Measurements from ENCODE around the gene TRIM41.
"Not testable (repeated sequence)": the region's sequence is repeated elsewhere in the genome, so short reads cannot be mapped to it uniquely, and the experiment has no call there.

TRIM41 gene

DNA sequence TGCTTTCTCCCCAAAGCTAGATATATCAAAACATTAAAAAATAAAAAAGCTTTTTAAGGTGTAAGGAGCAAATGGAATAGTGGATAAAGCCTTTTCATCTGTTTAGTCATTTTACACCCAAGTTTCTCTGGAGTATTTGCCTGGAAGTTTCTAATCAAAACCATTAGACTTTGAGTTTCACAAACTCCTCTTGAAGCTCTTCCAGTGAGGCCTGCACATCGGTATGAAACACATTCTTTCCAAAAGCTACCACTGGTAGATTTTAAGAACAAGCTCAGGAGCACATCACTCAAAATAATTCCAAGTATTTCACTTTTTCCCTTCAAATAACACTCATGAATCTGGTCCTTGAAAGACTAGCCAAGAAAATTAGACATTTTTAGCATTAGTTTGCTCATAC is 32.2 kb downstream of the TRIM41 start:
- DNase-seq (ENCODE audit: low read depth): no peak

DNA sequence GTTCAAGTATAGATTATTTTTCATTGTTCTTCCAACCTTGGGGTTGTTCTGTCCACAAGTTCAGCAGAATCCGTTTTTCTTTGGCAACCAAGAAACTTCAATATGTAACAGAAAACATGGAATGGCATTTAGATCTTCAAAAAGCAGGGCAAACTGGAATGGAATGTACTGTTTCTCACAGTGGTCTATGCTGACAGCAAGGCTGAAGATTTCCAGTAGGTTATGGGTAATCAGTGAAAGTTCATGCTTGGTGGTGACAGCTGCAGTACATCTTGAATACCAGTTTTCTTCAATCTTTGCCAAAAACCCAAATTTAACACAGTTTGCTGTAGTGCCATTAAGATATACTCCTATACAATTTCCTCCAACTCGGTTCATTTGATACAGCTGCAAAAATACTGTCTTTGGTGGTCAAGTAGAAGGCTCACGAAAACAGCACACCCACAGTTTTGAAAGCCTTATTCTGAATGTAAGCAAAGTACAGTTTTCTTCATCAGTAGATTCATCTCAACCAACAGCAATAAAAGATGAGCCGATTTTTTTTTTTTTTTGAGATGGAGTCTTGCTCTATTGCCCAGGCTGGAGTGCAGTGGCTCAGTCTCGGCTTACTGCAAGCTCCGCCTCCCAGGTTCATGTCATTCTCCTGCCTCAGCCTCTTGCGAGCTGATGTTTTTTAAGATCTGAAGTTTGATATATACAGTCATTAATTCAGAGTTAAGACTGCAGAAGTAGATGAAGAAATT is 32.9 kb downstream of the TRIM41 start:
- DNase-seq (ENCODE audit: low read depth): no peak

DNA sequence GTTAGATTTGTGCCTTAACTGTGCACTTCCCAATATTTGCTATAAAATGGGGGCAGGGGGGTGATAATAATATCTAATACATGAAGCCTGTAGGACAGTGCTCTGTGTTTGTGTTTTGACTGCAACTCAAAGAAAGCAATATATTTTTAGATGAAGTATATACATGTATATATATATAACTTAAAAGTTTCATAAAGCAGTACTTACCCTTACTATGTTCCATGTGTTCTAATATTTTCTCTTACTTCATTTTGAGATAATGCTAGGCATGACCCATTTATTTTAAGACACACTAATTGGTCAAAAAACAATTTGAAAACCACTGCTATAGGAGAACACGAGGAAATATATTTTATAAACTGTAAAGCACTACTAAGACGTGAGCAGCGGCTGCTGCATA is 35.5 kb downstream of the TRIM41 start:
- DNase-seq (ENCODE audit: low read depth): no peak

DNA sequence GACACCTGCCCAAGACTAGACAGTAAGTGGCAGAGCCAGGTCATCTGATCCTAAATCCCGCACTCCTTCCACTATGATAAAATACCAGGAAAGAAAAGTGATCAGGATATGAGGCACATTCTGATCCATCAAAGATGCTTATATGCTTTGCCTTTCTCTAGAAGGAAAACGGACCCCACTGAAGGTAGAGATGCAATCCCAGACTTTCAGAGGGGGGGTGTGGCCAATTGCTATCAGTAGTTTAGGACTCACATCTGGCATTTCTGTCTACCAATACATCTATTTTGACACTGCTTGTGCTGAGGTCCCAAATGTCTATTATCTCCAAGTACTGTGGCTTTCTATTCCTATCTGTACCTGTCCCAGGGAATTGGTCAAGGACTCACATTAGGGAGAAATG is 36.2 kb downstream of the TRIM41 start:
- DNase-seq (ENCODE audit: low read depth): peak; percentile 27

DNA sequence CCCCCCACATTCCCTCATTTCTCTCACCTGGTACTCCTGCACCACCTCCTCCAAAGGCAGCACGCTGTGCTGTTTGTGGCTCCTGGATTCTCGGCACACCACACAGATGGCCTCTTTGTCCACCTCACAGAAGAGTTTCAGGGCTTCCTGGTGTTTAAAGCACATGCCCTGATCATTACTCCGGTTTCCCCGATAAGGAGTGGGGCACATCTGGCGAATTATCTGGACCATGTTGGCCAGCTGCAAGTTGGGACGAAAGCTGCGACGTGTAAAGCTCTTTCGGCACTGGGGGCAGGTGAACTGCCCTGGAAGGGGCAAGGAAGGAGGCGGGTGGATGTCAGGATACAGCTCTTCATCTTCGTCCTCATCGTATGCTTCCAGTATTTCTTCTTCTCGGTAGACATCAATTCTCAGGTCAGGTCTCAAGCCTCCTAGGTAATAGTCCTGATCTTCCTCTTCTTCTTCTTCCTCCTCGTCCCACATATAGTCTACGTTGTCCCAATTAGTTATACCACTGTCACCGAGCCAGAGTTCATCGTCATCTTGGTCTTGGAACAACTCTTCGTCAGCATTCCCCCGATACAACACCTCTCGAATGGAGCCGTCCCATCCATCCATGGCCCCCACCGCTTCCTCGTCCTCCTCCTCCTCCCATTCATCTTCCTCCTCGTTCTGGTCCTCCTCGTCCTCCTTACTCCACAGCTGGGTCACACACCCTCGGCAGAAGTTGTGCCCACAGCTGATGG is 37.1 kb downstream of the TRIM41 start:
- peak; percentile 35 for DNase-seq (ENCODE audit: low read depth)

DNA sequence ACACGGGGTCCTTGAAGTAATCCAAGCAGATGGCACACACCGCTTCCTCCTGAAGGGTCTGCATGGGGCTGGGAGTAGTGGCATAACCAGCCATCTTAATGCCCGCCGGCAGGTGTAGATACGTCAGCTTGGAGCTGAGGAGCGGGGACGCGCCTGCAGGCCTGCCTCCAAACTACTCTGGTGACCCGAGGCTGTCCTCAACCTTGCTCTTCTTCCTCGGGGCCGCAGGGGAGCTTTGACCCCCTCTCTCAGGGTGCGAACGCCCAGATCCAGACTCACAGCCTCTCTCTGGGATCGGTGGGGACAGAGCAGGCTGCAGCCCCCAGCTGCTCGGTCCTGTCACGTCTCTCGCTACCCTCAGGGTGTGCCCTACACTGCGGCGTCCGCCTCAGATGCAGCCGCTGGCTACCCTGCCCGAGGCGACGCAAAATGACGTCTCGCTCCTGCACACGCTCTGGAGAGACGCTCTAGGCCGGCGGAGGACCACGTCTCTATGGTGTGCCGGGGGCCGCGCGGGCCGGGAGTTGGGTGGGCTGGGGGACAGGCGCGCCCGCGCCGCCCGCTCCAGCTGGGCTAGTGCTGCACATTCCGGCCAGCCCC is 37.7 kb downstream of the TRIM41 start, which contains the start of gene TRIM52:
TSS of gene TRIM52 (minus strand) at position 424 of the 600 bp plus-strand sequence. CDS start at position 94, 330 bp downstream.
- DNase-seq (ENCODE audit: low read depth): peak; percentile 94

DNA sequence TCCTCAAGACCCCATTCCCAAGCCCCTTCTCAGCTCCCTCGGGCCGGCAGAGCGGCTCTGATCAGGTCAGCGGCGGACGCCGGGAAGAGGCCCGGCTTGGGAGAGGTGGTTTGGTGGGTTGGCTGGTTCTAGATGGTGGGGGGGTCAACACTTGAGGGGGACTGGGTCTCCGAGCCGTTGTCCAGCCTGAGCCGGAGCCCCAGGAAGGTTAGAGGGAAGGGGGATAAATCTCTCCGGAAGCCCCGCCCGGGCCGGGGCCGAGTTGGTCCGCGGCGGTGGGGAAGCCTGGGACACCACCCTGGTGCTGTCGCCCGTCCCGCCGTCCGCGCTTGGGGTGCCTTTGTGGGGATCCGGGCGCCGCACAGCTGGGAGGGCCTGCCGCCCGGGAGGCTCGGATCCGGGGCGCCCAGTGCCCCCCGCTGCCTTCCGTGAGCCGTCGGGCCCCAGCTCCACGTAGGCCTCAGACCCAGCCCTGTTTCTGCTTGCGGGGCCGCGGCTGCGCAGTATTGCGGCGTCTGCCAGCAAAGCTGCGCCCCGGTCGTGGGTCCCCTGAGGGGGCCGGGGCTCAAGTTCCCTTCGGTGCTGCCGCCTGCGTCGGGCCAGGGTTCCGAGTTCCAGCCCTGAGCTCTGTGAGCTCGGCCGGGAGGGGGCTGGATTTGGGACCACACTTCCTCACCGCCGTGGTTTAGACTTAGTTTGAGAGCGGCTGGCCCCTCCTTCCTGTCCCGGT is 38.4 kb downstream of the TRIM41 start:
- peak; percentile 78 for DNase-seq (ENCODE audit: low read depth)

DNA sequence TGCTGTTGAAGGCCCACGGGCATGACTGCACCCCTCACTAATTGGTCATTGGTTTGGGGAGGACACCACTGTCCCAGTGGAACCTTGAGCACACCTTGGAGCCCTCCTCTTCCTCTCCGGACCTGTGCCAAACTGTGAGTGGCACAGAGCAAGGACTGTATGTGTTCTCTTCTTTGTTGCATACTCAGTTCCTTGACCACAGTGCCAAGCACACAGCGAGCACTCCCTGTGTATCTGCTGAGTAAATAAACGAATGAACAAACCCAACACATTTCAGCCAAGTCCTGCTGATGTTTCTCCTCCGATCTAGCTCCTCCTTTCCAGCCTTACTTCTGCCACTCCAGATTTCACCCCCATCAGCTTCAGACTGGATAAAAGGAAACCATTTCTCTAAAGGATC is 40.6 kb downstream of the TRIM41 start:
- no peak for DNase-seq (ENCODE audit: low read depth)

DNA sequence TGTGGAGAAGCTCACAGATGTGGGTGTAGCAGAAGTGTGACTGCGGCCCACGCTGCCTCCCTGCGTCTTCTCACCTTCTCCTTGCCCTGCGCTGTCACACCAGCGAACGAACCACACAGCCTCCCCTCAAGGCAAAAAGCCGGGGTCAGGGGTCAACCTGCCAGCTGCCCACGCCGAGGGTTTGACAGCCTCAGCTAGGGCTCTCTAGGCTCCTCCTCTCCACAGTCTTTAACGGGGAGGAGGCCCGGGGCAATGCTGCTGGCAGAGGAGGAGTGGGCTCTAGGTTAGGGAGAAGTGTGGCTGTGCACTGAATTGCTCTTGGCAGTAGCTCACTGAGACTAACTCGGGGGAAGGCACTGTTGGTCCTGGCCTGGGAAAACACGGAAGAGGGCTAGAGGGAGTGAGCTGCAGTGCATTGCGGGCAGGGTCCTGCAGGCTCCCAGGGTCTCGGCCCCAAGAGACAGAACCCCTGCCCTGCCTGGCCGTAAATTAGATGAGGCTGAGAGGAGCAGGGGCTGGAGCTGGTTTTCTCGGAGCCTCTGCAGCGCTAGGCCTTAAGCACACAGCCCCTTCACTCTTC is 42.1 kb downstream of the TRIM41 start:
- DNase-seq (ENCODE audit: low read depth): no peak

DNA sequence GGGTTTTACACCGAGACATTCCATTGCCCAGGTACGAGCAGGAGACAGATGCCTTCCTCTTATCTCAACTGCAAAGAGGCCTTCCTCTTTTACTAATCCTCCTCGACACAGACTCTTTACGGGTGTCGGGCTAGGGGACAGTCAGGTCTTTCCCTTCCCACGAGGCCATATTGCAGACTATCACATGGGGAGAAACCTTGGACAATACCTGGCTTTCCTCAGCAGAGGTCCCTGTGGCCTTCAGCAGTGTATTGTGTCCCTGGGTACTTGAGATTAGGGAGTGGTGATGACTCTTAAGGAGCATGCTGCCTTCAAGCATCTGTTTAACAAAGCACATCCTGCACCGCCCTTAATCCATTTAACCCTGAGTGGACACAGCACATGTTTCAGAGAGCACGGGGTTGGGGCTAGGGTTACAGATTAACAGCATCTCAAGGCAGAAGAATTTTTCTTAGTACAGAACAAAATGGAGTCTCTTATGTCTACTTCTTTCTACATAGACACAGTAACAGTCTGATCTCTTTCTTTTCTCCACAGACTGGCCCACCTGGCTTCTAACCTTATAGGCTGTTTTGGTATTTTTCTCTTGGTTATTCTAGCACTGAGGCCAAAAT is 44.3 kb downstream of the TRIM41 start:
- DNase-seq (ENCODE audit: low read depth): peak; percentile 23

DNA sequence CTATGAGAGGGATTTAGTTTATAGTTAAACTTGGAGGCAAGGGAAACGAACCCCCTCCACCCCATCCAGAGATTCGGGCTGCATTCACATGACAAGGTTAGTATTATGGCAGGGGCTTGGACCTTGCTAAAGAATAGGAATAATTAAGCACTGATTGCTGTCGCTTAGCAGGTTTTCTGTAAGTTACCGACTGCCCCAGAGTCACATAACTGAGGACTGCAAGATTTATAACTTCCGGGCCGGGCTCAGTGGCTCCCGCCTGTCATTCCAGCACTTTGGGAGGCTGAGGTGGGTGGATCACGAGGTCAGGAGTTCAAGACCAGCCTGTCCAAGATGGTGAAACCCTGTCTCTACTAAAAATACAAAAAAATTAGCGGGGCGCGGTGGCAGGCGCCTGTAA is 44.8 kb downstream of the TRIM41 start:
- not testable (repeated sequence) for DNase-seq (ENCODE audit: low read depth)

DNA sequence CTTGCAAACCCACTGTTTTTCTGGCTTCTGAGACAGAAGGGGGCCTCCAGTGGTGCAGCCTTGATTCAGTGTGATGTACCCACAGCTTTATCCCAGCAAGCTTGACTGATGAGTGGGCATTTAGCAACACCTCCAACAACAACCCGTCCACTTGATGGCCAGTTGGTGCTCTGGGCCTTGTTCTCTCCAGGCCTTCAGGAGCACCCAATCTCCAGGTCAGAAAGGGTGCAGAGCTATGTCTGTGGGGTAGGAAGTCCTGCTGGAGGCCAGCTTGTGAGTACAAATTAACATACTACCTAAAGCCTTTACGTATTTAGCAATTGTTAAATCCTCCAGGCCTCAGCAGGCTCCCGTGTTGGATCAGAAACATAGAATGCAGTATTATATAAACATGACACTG is 48.0 kb downstream of the TRIM41 start:
- DNase-seq (ENCODE audit: low read depth): no peak

DNA sequence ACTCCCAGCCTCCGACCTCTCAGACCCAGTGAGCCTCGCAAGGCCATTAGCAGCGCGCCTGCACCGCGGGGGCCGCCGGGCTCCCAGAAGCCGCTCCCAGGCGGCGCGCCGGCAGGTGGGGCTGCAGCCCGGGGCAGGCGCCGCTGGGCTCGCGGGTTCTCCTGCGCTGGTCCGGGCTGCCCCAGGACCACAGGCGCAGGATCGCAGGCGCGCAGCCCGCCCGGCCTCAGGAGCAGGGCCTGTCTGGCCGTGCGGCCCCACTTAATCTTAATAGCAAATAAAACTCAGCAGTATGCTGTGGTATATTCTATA is 50.3 kb downstream of the TRIM41 start:
- not testable (repeated sequence) for DNase-seq (ENCODE audit: low read depth)

DNA sequence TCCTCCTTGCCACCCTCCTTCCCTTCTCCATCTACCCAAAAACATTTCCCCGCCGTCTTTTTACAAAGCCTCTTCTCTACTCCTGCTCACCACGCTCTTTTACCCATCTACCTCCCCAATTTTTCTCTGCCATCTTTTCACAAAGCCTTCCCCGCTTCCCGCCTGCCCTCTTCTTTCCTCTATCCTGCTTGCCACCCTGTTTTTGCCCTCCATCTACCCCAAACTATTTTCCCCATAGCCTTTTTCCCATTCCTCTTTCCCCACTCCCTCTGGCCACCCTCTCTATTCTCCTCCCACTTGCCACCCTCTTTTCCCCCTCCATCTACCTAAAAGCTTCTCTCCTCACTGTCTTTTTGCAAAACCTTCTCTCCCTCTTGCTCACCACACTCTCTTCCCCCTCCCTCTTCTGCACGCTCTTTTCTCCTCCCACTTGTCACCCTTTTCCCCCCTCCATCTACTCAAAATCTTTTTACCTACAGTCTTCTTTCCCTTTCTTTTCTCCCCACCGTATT is 57.2 kb downstream of the TRIM41 start:
- DNase-seq (ENCODE audit: low read depth): no peak

DNA sequence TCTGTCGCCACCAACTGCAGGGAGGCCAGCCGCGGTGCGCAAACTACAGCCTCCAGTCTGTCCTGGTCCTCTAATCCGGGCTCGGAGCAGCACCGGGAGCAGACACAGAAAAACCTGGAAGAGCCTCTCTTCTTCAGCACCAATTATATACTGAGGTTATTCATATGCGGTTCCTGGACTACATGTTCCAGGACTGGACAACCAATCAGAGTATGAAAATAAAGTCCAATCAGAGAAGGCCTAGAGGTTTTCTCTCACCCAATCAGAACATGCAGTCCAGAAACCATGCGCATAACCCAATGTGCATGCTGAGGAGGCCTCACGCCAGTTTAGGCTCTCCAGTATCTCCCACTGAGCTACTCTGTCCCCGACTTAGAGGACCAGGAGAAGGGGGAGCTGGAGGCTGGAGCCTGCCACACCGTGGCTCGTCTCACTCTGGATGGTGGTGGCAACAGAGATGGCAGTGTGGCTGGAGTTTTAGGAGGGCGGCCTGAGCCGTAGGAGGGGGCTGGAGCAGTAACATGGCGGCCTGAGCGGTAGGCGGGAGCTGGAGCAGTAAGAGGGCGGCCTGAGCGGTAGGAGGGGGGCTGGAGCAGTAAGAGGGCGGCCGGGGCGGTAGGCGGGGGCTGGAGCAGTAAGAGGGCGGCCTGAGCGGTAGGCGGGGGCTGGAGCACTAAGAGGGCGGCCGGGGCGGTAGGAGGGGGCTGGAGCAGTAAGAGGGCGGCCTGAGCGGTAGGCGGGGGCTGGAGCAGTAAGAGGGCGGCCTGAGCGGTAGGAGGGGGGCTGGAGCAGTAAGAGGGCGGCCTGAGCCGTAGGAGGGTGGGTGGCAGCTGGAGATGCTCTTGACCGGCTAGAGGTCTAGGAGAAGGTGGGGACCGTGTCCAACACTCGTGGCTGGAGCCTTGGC is 58.2 kb downstream of the TRIM41 start:
- DNase-seq (ENCODE audit: low read depth): no peak

DNA sequence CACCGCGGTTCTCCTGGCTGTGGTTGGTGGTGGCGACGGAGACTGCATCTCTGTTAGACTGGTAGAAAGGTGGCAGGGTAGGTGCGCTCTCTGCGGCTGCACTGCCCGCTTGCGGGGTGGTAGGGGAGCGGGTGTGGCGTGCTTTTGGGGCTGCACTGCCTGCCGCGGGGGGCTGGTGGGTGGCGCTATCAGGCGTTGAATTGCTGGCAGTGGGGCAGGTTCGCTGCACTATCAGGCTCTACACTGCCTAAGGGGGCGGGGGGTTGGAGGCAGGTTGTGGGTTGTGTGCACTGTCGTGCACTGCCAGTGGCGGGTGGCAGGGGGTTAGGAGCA is 58.9 kb downstream of the TRIM41 start:
- no peak for DNase-seq (ENCODE audit: low read depth)

DNA sequence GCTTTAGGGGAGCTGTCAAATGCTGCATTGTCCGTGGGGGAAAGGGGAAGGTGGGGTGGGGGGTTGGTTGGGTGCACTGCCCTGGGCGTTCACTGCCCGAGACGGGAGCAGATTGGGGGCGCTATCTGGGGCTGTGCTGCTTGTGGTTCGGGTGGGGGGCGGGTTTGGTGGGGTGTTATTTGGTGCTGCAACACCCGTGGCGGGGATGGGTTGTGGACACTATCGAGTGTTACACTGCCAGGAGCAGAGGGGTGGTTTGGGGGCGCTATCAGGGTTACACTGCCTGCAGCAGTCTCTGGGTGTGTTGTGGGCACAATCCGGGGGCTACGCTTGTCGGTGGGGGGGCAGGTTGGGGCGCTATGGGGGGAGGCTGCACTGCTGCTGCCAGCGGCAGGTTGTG is 59.3 kb downstream of the TRIM41 start:
- DNase-seq (ENCODE audit: low read depth): not testable (repeated sequence)

DNA sequence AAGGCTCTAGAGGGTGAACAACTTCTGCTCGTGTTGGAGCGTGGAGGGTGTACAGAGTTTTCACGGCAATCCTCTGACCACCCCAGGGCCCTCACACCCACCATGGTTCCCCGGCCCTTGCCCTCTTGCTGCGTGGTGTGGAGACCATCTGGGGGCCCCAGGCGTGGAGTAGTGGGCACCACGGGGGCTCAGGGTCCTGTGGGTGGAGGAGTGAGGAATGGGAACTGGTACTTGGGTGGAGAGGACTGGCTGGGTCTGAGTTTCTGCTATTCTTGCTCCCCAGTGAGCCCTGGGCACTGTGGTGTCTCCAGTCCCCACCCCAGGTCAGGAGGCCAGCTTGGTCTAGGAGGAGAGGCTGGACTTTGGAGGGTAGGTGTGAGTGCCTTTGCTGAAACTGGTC is 59.8 kb downstream of the TRIM41 start:
- DNase-seq (ENCODE audit: low read depth): no peak

DNA sequence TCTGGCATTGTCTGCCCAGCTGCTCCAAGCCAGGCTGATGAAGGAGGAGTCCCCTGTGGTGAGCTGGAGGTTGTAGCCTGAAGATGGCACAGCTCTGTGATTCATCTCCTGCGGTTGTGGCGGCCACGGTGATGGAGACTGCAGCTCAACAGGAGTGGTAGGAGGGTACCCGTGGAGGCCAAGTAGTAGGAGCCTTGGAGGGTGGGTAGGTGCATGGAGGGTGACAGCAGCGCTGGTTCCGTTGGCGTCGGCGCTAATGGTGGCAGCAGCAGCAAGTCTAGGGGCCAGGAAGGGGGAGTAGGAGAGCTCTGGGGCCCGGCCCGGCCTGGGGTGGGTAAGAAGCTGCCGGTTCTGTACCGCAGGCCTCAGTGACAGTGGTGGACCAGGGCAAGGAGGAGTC is 60.3 kb downstream of the TRIM41 start:
- DNase-seq (ENCODE audit: low read depth): peak; percentile 35

Measured in ELR (cell line).